Spleen (tissue), 11 donors: Measurements from ENCODE around the gene ZDHHC6. TPM values are rescaled to one million over a fixed set of nuclear protein-coding genes. Genes with fewer than 3 reads are reported as not detected.
A peak's percentile ranks its signal among the peaks of the same experiment; 100 is the strongest.

Experiments used
- DNase-seq: peaks from one replicate; pipeline ENCODE4 v3.0.0-alpha.2; 2020
- H3K27ac ChIP-seq, 8 donors: fragments of 200-600 bp; sonication (generic) in 7 of 8; 1 replicate in 4 of 8; 2 replicates in 4 of 8; pipeline versions ENCODE4 v1.5.0 to v1.8.0; 2016 to 2021; ENCODE audit warnings: inconsistent platforms in 4 of 8, mild to moderate bottlenecking in 4 of 8, moderate library complexity in 1 of 8
- H3K27me3 ChIP-seq, 7 donors: fragments of 200-600 bp; sonication (generic) in 6 of 7; replicated peaks in 1 of 7; 1 replicate in 4 of 7; 2 replicates in 3 of 7; pipeline versions ENCODE4 v1.5.0 to v1.8.0; 2016 to 2021; ENCODE audit warnings: inconsistent platforms in 3 of 7, mild to moderate bottlenecking in 1 of 7
- H3K36me3 ChIP-seq, 6 donors: fragments of 200-600 bp; sonication (generic) in 5 of 6; 1 replicate in 4 of 6; 2 replicates in 2 of 6; pipeline versions ENCODE4 v1.5.0 to v1.8.0; 2016 to 2021; ENCODE audit warnings: inconsistent platforms in 2 of 6
- H3K4me1 ChIP-seq, 6 donors: fragments of 200-600 bp; sonication (generic) in 5 of 6; 1 replicate in 3 of 6; 2 replicates in 3 of 6; pipeline versions ENCODE4 v1.5.0 to v1.8.0; 2016 to 2021; ENCODE audit warnings: inconsistent platforms in 3 of 6
- H3K4me3 ChIP-seq, 8 donors: fragments of 200-600 bp; sonication (generic) in 7 of 8; 1 replicate in 4 of 8; 2 replicates in 4 of 8; pipeline versions ENCODE4 v1.5.0 to v1.8.0; 2016 to 2021; ENCODE audit warnings: inconsistent platforms in 4 of 8, mild to moderate bottlenecking in 4 of 8, moderate library complexity in 2 of 8
- H3K9me3 ChIP-seq, 8 donors: fragments of 200-600 bp; sonication (generic) in 7 of 8; 1 replicate in 4 of 8; 2 replicates in 4 of 8; pipeline versions ENCODE4 v1.5.0 to v1.8.0; 2016 to 2021; ENCODE audit warnings: inconsistent platforms in 4 of 8
- POLR2A ChIP-seq, 3 donors: fragments of 450-650 bp; IDR thresholded peaks; one replicate each; pipeline ENCODE4 v1.5.1; 2017; ENCODE audit warnings: antibody characterized with exemption in 3 of 3, mild to moderate bottlenecking in 1 of 3
- POLR2AphosphoS5 ChIP-seq, 3 donors: sonication (generic); formaldehyde crosslinking; IDR thresholded peaks; one replicate each; pipeline ENCODE4 v1.5.1; 2017; ENCODE audit warnings: antibody characterized with exemption in 3 of 3
- WGBS, 5 donors: extraction: QIAGEN DNeasy Blood & Tissue Kit in 3 of 5; methylation state at CpG; one replicate each; pipeline versions ENCODE4 v1.1.5 to v1.1.7; 2013 to 2018; 5-methylcytosine and 5-hydroxymethylcytosine counted together
- intact Hi-C: fragments of 100-400 bp; cut with DNase I; formaldehyde crosslinking; loops from one replicate; pipeline ENCODE4 v1.15.0; 2023; ENCODE audit warnings: low total_unique reads
- polyA plus RNA-seq, 3 donors: library from polyadenylated mRNA; stranded (reverse); fragments of 200-250 nt; gene quantifications; one replicate each; pipeline ENCODE4 v1.2.1, GENCODE V29; 2013
- total RNA-seq, 7 donors: library from RNA; depleted of rRNA in 3 of 7; stranded (reverse); fragments of >200 nt in 3 of 7; fragmentation: NEBNext Ultra II Directional in 4 of 7; extraction: Animal tissue kit (Norgen Biotek cat#: 25700) in 4 of 7; gene quantifications; one replicate each; pipeline versions ENCODE4 v1.1.0 to v1.2.1, GENCODE V29; 2016 to 2021
- TF ChIP-seq, protein P1 (sequence below), 11 experiments: fragments of 200-600 bp in 7 of 11; fragments of 450-650 bp in 4 of 11; sonication (generic) in 4 of 11; IDR thresholded peaks in 8 of 11; conservative IDR thresholded peaks in 3 of 11; 1 replicate in 7 of 11; 2 replicates in 4 of 11; pipeline versions ENCODE4 v1.4.0 to v1.8.0; 2016 to 2021; ENCODE audit warnings: antibody characterized with exemption in 11 of 11, inconsistent platforms in 4 of 11, mild to moderate bottlenecking in 1 of 11
- donor health status: healthy with polysubstance abuse.
- donor health status: DM: no; HTN: no; CAD: no; lungs with moderate emphysema.
- donor health status: DM: no; HTN: no; CAD: no.
- donor health status: Bipolar disorder and iron deficiency.
- donor health status: healthy.
- donor health status: DM: no; HTN: no; CAD: no.
- donor health status: DM: yes; HTN: yes; CAD: no.

ZDHHC6 gene
- total and polyA plus RNA-seq, 10 donors: 28.0 to 51.9 (median 38.3) TPM

DNA sequence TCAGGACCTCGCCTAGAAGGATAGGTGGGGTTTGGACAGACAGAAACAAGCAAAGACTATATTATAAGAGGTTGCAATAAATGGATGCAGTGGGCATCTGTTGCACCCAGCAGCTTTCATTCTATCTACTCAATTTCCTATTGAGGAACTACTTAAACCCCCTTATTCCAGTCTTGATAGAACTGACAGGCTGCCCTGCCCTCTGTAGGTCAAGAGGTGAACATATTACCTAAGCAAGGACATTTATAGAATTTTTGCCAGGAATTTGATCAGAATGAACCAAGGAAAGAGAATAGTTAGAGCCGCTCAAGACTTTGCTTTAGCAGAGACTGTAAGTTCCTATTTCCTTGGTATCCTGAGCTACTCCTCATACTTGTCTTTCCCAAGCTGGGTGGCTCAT lies 9.8 kb upstream of the ZDHHC6 start:
- Histone ChIP-seq H3K9me3 (no peaks in the 10 kb centered on the region), H3K36me3 (peaks cover 0 to 24% (median 7%) of the 10 kb centered on the region in 6 donors), H3K27ac (no peak overlapping the region), H3K4me1 (peaks cover 0 to 8% (median 0%) of the 10 kb centered on the region in 6 donors), H3K27me3 (no peaks in the 10 kb centered on the region), H3K4me3 (no peak overlapping the region)
- intact Hi-C loops: no loop called here
- no peak for DNase-seq
- 89 to 98% (median 96%) methylated on average over 2 of the region's 2 CpGs for WGBS, 5 donors
- no peak for TF ChIP-seq POLR2AphosphoS5 (IDR thresholded peaks at IDR 0.05)

DNA sequence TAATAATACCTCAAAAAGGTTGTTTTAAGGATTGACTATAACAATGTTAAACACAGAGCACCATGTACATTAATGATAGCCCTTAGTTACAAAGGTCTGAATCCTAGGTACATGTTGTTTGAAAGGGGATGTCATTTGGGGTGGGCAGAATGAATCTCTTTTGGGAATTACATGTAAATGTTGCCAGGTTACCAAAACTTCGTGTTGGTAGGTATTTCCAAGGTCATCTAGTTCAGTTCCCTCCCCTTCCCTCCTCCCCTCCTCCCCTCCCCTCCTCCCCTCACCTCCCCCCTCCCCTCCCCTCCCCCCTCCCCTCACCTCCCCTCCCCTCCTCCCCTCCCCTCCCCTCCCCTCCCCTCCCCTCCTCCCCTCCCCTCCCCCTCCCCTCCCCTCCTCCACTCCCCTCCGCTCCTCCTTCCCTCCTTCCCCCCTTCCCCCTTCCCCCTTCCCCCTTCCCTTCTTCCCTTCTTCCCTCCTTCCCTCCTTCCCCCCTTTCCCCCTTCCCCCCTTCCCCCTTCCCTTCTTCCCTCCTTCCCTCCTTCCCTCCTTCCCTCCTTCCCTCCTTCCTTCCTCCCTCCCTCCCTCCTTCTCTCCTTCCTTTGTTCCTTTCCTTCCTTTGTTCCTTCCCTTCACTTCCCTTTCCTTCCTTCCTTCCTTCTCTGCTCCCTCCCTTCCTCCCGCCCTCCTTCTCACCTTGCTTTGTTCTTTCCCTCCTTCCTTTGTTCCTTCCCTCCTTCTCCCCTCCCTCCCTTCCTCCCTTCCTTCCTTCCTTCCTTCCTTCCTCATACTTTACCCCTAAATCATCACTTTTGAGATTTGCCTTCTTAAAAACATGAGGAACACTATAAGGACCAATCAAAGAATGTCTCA lies 8.4 kb upstream of the ZDHHC6 start:
- no peak for DNase-seq
- TF ChIP-seq POLR2A (IDR thresholded peaks at IDR 0.05) (no peak), POLR2AphosphoS5 (IDR thresholded peaks at IDR 0.05) (no peak)
- TF ChIP-seq, protein P1, sequence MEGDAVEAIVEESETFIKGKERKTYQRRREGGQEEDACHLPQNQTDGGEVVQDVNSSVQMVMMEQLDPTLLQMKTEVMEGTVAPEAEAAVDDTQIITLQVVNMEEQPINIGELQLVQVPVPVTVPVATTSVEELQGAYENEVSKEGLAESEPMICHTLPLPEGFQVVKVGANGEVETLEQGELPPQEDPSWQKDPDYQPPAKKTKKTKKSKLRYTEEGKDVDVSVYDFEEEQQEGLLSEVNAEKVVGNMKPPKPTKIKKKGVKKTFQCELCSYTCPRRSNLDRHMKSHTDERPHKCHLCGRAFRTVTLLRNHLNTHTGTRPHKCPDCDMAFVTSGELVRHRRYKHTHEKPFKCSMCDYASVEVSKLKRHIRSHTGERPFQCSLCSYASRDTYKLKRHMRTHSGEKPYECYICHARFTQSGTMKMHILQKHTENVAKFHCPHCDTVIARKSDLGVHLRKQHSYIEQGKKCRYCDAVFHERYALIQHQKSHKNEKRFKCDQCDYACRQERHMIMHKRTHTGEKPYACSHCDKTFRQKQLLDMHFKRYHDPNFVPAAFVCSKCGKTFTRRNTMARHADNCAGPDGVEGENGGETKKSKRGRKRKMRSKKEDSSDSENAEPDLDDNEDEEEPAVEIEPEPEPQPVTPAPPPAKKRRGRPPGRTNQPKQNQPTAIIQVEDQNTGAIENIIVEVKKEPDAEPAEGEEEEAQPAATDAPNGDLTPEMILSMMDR (IDR thresholded peaks at IDR 0.05 in 8 of 11, conservative IDR thresholded peaks at IDR 0.05 in 3 of 11): no peak
- WGBS, 5 donors: 78 to 90% (median 83%) methylated on average over 2 to 3 of the region's 3 CpGs
- Histone ChIP-seq H3K4me1 (peaks cover 0 to 20% (median 0%) of the 10 kb centered on the region in 6 donors), H3K9me3 (no peaks in the 10 kb centered on the region), H3K4me3 (no peak overlapping the region), H3K27me3 (no peaks in the 10 kb centered on the region), H3K27ac (no peak overlapping the region), H3K36me3 (peaks cover 0 to 20% (median 0%) of the 10 kb centered on the region in 6 donors)
- intact Hi-C loops: no loop called here

DNA sequence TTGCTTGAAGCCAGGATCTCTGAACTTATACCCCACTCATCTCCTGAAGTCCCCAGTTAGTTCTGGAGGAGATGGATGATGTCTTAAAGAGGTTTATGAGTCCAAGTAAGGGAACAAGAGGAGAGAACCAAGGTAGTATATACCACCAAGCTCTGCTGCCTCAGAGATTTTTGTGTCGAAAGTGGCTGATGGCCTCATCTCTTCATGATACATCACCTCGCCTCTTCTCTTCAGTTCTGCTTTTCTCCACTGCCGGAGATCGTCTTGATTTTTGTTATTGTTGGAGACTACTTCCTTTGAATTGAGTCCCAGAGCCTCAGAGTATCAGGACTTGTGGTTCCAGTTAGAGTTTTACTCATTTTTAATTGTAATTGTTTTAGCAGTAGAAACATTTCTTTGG lies 2.2 kb upstream of the ZDHHC6 start:
- TF ChIP-seq POLR2AphosphoS5 (IDR thresholded peaks at IDR 0.05) (no peak), POLR2A (IDR thresholded peaks at IDR 0.05) (no peak)
- TF ChIP-seq, protein P1 (IDR thresholded peaks at IDR 0.05 in 8 of 11, conservative IDR thresholded peaks at IDR 0.05 in 3 of 11): no peak
- peak overlapping the region in 1 of 8 donors; percentile 93 for H3K4me3 ChIP-seq
- 55 to 86% (median 73%) methylated on average over 4 of the region's 4 CpGs for WGBS, 5 donors
- no peaks in the 10 kb centered on the region for H3K27me3 ChIP-seq
- H3K9me3 ChIP-seq: no peaks in the 10 kb centered on the region
- peaks cover 24 to 74% (median 48%) of the 10 kb centered on the region in 6 donors for H3K4me1 ChIP-seq
- intact Hi-C loops: loop anchor here (10.0 kb wide), 1 partner anchor 264 kb away; the partner anchor contains the start of gene GPAM
- peaks cover 0 to 37% (median 11%) of the 10 kb centered on the region in 6 donors for H3K36me3 ChIP-seq
- no peak for DNase-seq
- no peak overlapping the region for H3K27ac ChIP-seq

DNA sequence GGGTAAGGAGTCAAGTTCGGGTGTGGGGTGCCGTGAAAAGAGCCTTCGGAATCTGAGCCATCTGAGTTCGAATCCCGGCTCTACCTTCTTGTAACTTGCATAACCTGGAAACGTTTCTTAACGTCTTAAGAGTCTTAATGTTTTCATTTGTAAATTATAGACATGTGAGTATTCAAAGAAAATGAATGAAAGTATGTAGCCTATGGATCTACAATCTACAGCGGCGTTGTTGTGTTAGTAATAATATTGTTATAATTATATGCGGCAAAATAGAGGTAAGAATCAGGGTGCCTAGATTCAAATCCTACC lies 860 bp upstream of the ZDHHC6 start:
- intact Hi-C loops: loop anchor here (10.0 kb wide), 1 partner anchor 263 kb away; the partner anchor contains the start of gene GPAM
- peak overlapping the region; percentile 85 to 94 (median 90) for H3K27ac ChIP-seq
- TF ChIP-seq, protein P1 (IDR thresholded peaks at IDR 0.05 in 8 of 11, conservative IDR thresholded peaks at IDR 0.05 in 3 of 11): no peak
- TF ChIP-seq POLR2AphosphoS5 (IDR thresholded peaks at IDR 0.05) (no peak), POLR2A (IDR thresholded peaks at IDR 0.05) (no peak)

More for the DNA sequence above, 860 bp upstream of the ZDHHC6 start:
- H3K4me1 ChIP-seq: peaks cover 24 to 87% (median 52%) of the 10 kb centered on the region in 6 donors
- H3K9me3 ChIP-seq: no peaks in the 10 kb centered on the region
- peak overlapping the region; percentile 65 to 98 (median 91) for H3K4me3 ChIP-seq
- H3K27me3 ChIP-seq: no peaks in the 10 kb centered on the region
- WGBS, 5 donors: 3 to 8% (median 5%) methylated on average over 10 of the region's 10 CpGs
- peaks cover 0 to 50% (median 19%) of the 10 kb centered on the region in 6 donors for H3K36me3 ChIP-seq
- DNase-seq: no peak
